ENCODE results near the gene AMBP.

AMBP gene

DNA sequence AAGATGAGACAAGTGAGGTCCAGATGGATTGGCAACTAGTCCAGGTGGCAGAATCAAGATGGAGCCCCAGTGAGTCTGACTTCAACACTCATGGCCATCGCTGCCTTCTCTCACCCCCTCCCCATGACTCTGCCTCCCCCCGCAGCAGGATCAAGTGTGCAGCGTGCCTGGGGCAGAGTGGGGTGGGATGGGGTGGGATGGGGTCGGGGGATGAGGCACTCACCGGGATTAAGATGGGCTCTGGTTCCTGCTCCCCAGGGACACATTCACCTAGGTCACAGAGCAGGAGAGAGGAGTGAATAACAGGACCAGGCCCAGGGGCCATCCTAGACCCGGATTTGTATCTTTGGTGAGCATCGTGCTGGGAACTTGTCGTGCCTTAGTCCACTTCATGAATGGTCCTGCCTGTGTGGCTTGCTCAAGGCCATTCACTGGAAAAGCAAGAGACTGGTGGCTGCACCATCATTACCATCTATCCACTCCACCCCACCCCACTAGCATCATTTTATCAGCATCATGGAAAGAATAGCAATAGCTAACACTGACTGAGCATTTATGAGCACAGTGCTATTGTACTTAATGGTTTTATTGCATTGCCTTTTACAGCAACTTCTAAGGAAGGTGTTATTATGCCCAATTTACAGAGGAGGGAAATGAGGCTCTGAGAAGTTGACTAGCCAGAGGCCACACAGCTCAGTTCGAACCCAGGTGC, 8.5 kb downstream of the AMBP start:
- no peak overlapping the region for H3K4me3 ChIP-seq (ENCODE audit: low read length)
- no peak for DNase-seq (ENCODE audit: low read depth)
- TF ChIP-seq, protein P1, sequence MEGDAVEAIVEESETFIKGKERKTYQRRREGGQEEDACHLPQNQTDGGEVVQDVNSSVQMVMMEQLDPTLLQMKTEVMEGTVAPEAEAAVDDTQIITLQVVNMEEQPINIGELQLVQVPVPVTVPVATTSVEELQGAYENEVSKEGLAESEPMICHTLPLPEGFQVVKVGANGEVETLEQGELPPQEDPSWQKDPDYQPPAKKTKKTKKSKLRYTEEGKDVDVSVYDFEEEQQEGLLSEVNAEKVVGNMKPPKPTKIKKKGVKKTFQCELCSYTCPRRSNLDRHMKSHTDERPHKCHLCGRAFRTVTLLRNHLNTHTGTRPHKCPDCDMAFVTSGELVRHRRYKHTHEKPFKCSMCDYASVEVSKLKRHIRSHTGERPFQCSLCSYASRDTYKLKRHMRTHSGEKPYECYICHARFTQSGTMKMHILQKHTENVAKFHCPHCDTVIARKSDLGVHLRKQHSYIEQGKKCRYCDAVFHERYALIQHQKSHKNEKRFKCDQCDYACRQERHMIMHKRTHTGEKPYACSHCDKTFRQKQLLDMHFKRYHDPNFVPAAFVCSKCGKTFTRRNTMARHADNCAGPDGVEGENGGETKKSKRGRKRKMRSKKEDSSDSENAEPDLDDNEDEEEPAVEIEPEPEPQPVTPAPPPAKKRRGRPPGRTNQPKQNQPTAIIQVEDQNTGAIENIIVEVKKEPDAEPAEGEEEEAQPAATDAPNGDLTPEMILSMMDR (conservative IDR thresholded peaks at IDR 0.05; ENCODE audit: low read length): no peak

DNA sequence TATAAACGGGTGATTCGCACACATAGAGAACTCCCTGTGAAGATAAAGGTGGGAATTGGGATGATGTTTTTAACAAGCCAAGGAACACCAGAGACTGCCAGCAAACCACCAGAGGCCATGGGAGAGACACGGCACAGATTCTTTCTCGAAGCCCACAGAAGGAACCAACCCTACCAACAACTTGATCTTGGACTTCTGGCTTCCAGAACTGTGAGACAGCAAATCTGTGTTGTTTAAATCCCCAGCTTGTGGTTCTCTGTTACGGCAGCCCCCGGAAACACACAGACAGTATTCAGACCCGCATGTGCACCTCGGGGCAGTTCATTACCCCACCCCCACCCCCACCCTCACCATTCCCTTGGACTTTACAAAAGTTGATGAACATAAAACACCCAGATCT, 12.8 kb downstream of the AMBP start:
- TF ChIP-seq, protein P1 (conservative IDR thresholded peaks at IDR 0.05; ENCODE audit: low read length): no peak
- no peak overlapping the region for H3K4me3 ChIP-seq (ENCODE audit: low read length)
- no peak for DNase-seq (ENCODE audit: low read depth)

DNA sequence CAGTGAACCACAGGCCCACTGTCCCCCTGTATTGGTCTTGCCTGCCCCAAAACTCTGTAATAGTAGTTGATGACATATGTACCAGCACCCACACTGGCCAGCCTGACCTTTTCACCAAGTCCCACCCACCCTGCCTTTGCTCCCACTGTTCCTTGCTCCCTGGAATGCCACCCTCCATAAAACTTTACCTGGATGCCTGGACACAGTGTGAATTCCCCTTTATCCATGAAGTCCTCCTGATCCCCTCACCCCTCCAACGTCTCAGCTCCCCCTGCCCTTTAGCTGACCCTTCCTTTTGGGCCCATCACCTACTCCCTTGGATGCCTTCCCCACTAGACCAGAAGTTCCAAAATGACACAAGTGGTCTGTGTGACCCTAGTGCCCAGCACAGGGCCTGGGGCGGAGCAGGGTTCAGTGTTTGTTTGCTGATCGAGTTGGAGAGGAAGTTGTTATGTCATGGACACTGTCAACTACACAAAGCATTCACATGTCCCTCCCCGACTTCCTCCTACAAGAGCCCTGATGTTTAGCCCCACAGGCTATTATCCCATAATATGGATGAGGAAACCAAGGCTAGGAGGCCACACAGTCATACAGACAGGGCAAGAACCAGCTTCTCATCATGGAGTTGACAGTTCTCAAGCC, 16.1 kb downstream of the AMBP start:
- H3K4me3 ChIP-seq (ENCODE audit: low read length): no peak overlapping the region
- TF ChIP-seq, protein P1 (conservative IDR thresholded peaks at IDR 0.05; ENCODE audit: low read length): no peak
- no peak for DNase-seq (ENCODE audit: low read depth)

DNA sequence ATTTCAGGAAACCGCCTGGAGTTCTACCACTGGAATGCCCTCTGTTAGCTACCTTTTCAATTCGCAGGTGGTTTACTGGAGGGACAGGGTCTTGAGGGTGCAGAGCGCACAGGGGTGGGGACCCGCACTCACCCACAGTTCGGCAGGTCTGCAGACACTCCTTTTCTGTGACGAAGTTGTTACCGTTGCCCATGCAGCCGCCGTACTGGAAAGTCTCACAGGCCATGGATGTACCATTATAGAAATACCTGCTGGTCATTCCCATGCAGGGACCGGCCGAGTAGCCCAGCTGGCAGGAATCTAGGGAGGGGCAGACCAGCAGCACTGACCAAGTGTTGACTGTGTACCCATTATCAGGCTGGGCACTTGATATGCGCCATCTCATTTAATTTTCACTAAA, 16.8 kb downstream of the AMBP start:
- no peak overlapping the region for H3K4me3 ChIP-seq (ENCODE audit: low read length)
- DNase-seq (ENCODE audit: low read depth): no peak
- TF ChIP-seq, protein P1 (conservative IDR thresholded peaks at IDR 0.05; ENCODE audit: low read length): no peak

DNA sequence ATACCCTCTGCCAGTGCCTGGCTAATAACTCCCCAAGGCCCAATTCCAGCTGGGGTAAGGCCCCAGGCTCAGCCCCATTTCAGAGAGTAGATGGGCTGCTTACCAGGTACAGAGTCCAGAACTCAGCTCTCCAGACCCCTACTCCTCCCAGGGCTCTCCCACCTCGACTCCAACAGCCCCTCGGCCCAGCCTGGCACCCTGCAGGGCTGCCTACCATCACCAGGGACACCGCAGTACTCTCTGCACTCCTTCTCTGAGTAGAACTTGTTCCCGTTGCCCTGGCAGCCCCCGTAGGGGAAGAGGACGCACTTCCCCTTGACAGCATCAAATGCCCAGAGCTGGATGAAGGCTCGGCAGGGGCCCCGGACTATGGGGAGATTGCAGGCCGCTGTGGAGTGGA, 17.4 kb downstream of the AMBP start:
- no peak overlapping the region for H3K4me3 ChIP-seq (ENCODE audit: low read length)
- TF ChIP-seq, protein P1 (conservative IDR thresholded peaks at IDR 0.05; ENCODE audit: low read length): no peak
- DNase-seq (ENCODE audit: low read depth): no peak

DNA sequence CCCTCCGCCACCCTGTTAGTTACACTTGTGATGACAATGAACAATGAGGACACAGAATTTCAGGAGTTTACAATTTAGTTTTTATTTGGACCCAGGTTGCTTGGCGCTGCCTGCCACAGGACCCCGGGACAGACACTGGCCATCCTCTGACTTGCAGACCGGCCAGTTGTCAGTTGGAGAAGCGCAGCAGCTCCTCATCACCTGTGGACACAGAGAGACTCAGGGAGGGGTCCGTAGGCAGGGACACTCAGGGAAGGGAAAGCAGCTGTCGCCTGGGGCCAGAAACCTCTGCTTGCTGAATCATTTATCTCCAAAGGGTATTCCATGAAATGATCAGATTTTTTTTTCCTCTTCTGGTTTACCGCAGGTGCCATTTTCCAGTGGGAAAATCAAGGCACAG, 18.0 kb downstream of the AMBP start:
- no peak for DNase-seq (ENCODE audit: low read depth)
- TF ChIP-seq, protein P1 (conservative IDR thresholded peaks at IDR 0.05; ENCODE audit: low read length): no peak
- no peak overlapping the region for H3K4me3 ChIP-seq (ENCODE audit: low read length)
